Mesenchymal stem cell (in vitro differentiated cells and primary cell): ENCODE measurements around the gene SURF4.
A peak's percentile ranks its signal among the peaks of the same experiment; 100 is the strongest.

Experiments used
- DNase-seq: peaks from one replicate; pipeline ENCODE4 v3.0.0-alpha.2; 2013
- H2AFZ ChIP-seq: one replicate; pipeline ENCODE4 v1.6.1; 2013; ENCODE audit warnings: low read depth, mild to moderate bottlenecking, control low read depth, inconsistent platforms, low read length, moderate library complexity
- H2AK5ac ChIP-seq: 2 replicates; pipeline ENCODE4 v1.6.1; 2013; ENCODE audit warnings: low read length, moderate library complexity, mild to moderate bottlenecking, inconsistent platforms; ENCODE audit not compliant: severe bottlenecking
- H2BK120ac ChIP-seq: one replicate; pipeline ENCODE4 v1.6.1; 2013; ENCODE audit warnings: low read depth, mild to moderate bottlenecking, inconsistent platforms, low read length, moderate library complexity
- H2BK12ac ChIP-seq, 2 experiments: one replicate each; pipeline ENCODE4 v1.6.1; 2013; ENCODE audit warnings: inconsistent platforms in 2 of 2, low read length in 2 of 2, mild to moderate bottlenecking in 2 of 2, moderate library complexity in 2 of 2, control low read depth in 1 of 2
- H2BK15ac ChIP-seq: one replicate; pipeline ENCODE4 v1.6.1; 2013; ENCODE audit warnings: mild to moderate bottlenecking, low read depth, inconsistent platforms; ENCODE audit not compliant: poor library complexity, severe bottlenecking
- H2BK5ac ChIP-seq: 2 replicates; pipeline ENCODE4 v1.6.1; 2013; ENCODE audit warnings: low read depth, mild to moderate bottlenecking, low read length, control low read depth, inconsistent platforms; ENCODE audit not compliant: poor library complexity, severe bottlenecking
- H3K14ac ChIP-seq, 2 experiments: one replicate each; pipeline ENCODE4 v1.6.1; 2013; ENCODE audit warnings: inconsistent platforms in 2 of 2, low read length in 2 of 2, control low read depth in 1 of 2, mild to moderate bottlenecking in 1 of 2, moderate library complexity in 1 of 2
- H3K18ac ChIP-seq, 2 experiments: one replicate each; pipeline ENCODE4 v1.6.1; 2013; ENCODE audit warnings: inconsistent platforms in 2 of 2, low read length in 2 of 2, control low read depth in 1 of 2, low read depth in 1 of 2, mild to moderate bottlenecking in 1 of 2
- H3K23ac ChIP-seq, 2 experiments: one replicate each; pipeline ENCODE4 v1.6.1; 2013; ENCODE audit warnings: inconsistent platforms in 2 of 2, low read length in 2 of 2, mild to moderate bottlenecking in 2 of 2, moderate library complexity in 2 of 2, control low read depth in 1 of 2
- H3K27ac ChIP-seq: 2 replicates; pipeline ENCODE4 v1.5.1; 2013; ENCODE audit warnings: mild to moderate bottlenecking, moderate library complexity, low read length, control low read depth, inconsistent platforms; ENCODE audit not compliant: poor library complexity, severe bottlenecking
- H3K27me3 ChIP-seq, 2 experiments: 2 replicates each; pipeline versions ENCODE4 v1.6.1 to v1.7.0; 2013; ENCODE audit warnings: low read length in 2 of 2, mild to moderate bottlenecking in 2 of 2, moderate library complexity in 2 of 2, control low read depth in 1 of 2, inconsistent platforms in 1 of 2; ENCODE audit not compliant: control insufficient read depth in 1 of 2, insufficient read depth in 1 of 2
- H3K36me3 ChIP-seq, 2 experiments: 2 replicates each; pipeline versions ENCODE4 v1.6.1 to v1.7.0; 2013; ENCODE audit warnings: low read length in 2 of 2, control low read depth in 1 of 2, inconsistent platforms in 1 of 2, low read depth in 1 of 2, mild to moderate bottlenecking in 1 of 2; ENCODE audit not compliant: insufficient read depth in 2 of 2, control insufficient read depth in 1 of 2
- H3K4ac ChIP-seq, 2 experiments: one replicate each; pipeline ENCODE4 v1.6.1; 2013; ENCODE audit warnings: inconsistent platforms in 2 of 2, low read length in 2 of 2, mild to moderate bottlenecking in 2 of 2, moderate library complexity in 2 of 2, control low read depth in 1 of 2, low read depth in 1 of 2
- H3K4me1 ChIP-seq: 2 replicates; pipeline ENCODE4 v1.6.1; 2013; ENCODE audit warnings: low read depth, low read length, control low read depth; ENCODE audit not compliant: control insufficient read depth, insufficient read depth
- H3K4me2 ChIP-seq: 2 replicates; pipeline ENCODE4 v1.6.1; 2013; ENCODE audit warnings: low read length, mild to moderate bottlenecking, inconsistent platforms; ENCODE audit not compliant: poor library complexity, severe bottlenecking
- H3K4me3 ChIP-seq, 2 experiments: 2 replicates each; pipeline versions ENCODE4 v1.5.1 to v1.7.0; 2013; ENCODE audit warnings: low read length in 2 of 2, mild to moderate bottlenecking in 2 of 2, control low read depth in 1 of 2, low read depth in 1 of 2; ENCODE audit not compliant: insufficient read depth in 1 of 2
- H3K79me1 ChIP-seq: replicated peaks from 2 replicates; pipeline ENCODE4 v1.6.1; 2013; ENCODE audit warnings: mild to moderate bottlenecking, control low read depth, low read length, inconsistent platforms; ENCODE audit not compliant: poor library complexity, severe bottlenecking
- H3K9ac ChIP-seq: 2 replicates; pipeline ENCODE4 v1.7.0; 2013; ENCODE audit warnings: mild to moderate bottlenecking, low read length, moderate library complexity
- H3K9me3 ChIP-seq: 2 replicates; pipeline ENCODE4 v1.7.0; 2013; ENCODE audit warnings: mild to moderate bottlenecking, low read length; ENCODE audit not compliant: control insufficient read depth
- H4K8ac ChIP-seq: one replicate; pipeline ENCODE4 v1.6.1; 2013; ENCODE audit warnings: inconsistent platforms, mild to moderate bottlenecking, low read length, moderate library complexity
- H4K91ac ChIP-seq: one replicate; pipeline ENCODE4 v1.6.1; 2013; ENCODE audit warnings: mild to moderate bottlenecking, low read length, inconsistent platforms
- WGBS: methylation state at CpG from one replicate; pipeline ENCODE4 v1.1.7; 2013; ENCODE audit warnings: mixed read lengths; 5-methylcytosine and 5-hydroxymethylcytosine counted together

The SURF4 gene

GRCh38 chr9:133351526-133351907 is 24.3 kb downstream of the SURF4 start:
- Histone ChIP-seq H3K27ac (no peak overlapping the region), H3K23ac (no peak overlapping the region), H3K4me3 (no peak overlapping the region), H2BK15ac (no peak overlapping the region), H3K9ac (peak overlapping the region; percentile 100), H2BK120ac (no peak overlapping the region), H4K91ac (no peak overlapping the region), H4K8ac (no peak overlapping the region), H3K79me1 (peaks cover 11% of the 10 kb centered on the region), H3K27me3 (no peaks in the 10 kb centered on the region), H3K4me1 (peaks cover 18% of the 10 kb centered on the region), H2AFZ (no peak overlapping the region), H2BK5ac (no peak overlapping the region), H3K14ac (no peak overlapping the region), H3K18ac (no peak overlapping the region), H3K36me3 (peaks cover 52 to 58% of the 10 kb centered on the region in 2 experiments), H2AK5ac (no peak overlapping the region), H3K4me2 (no peak overlapping the region), H2BK12ac (no peak overlapping the region), H3K9me3 (no peaks in the 10 kb centered on the region), H3K4ac (no peak overlapping the region)
- DNase-seq = no peak
- 67% methylated on average over 1 of the region's 3 CpGs for WGBS

DNA sequence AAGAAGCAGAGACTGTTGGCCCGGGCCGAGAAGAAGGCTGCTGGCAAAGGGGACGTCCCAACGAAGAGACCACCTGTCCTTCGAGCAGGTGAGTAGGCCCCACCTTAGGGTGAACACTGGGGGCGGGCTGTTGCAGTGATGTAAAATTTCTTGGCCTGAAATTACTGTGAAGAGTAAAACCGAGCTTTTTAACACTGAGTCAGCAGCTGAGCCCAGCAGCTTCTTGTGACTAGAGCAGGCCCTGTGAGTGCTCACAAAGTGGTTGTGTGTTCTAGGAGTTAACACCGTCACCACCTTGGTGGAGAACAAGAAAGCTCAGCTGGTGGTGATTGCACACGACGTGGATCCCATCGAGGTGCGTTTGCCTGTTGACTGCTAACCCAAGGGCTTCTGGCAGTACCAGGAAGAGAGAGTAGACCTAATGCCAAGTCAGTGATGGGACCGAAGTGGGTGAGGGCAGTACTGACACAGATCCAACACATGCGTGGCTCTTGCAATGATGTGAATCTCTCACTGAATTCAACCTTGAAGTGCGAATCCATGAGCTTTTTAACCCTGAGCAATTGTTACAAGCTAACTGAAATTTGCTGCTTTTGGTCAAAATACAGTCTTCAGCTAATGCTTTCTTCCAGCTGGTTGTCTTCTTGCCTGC is 25.8 kb downstream of the SURF4 start:
- Histone ChIP-seq H3K14ac (no peak overlapping the region), H3K27ac (no peak overlapping the region), H2BK120ac (no peak overlapping the region), H3K9ac (peak overlapping the region; percentile 100), H3K27me3 (no peaks in the 10 kb centered on the region), H3K36me3 (peaks cover 66 to 69% of the 10 kb centered on the region in 2 experiments), H4K8ac (no peak overlapping the region), H3K4me2 (peak overlapping the region; percentile 1), H2BK5ac (no peak overlapping the region), H3K18ac (no peak overlapping the region), H3K4ac (no peak overlapping the region), H3K4me3 (peak overlapping the region in 1 of 2 experiments; percentile 99), H2BK12ac (no peak overlapping the region), H3K23ac (peak overlapping the region in 1 of 2 experiments; percentile 9), H2BK15ac (no peak overlapping the region), H3K79me1 (peaks cover 25% of the 10 kb centered on the region), H2AFZ (no peak overlapping the region), H2AK5ac (no peak overlapping the region), H3K4me1 (peaks cover 24% of the 10 kb centered on the region), H4K91ac (no peak overlapping the region), H3K9me3 (no peaks in the 10 kb centered on the region)
- WGBS = 93% methylated on average over 15 of the region's 15 CpGs
- no peak for DNase-seq

GRCh38 chr9:133348718-133349573 is 26.9 kb downstream of the SURF4 start:
- Histone ChIP-seq H2AFZ (no peak overlapping the region), H2BK120ac (no peak overlapping the region), H3K79me1 (peaks cover 28% of the 10 kb centered on the region), H2BK5ac (no peak overlapping the region), H3K9me3 (no peaks in the 10 kb centered on the region), H3K23ac (peak overlapping the region in 1 of 2 experiments; percentile 90), H3K27me3 (no peaks in the 10 kb centered on the region), H3K4me1 (peaks cover 19% of the 10 kb centered on the region), H3K18ac (peak overlapping the region; percentile 62 to 91), H3K36me3 (peaks cover 69 to 74% of the 10 kb centered on the region in 2 experiments), H3K4ac (peak overlapping the region; percentile 42 to 69), H3K4me3 (peak overlapping the region; percentile 75 to 99), H3K4me2 (peak overlapping the region; percentile 74), H4K91ac (peak overlapping the region; percentile 47), H2BK15ac (no peak overlapping the region), H4K8ac (peak overlapping the region; percentile 64), H2BK12ac (no peak overlapping the region), H2AK5ac (peak overlapping the region; percentile 7), H3K27ac (peak overlapping the region; percentile 80), H3K9ac (peak overlapping the region; percentile 100), H3K14ac (peak overlapping the region in 1 of 2 experiments; percentile 82)
- DNase-seq = no peak
- 19% methylated on average over 25 of the region's 25 CpGs for WGBS
